Adrenal gland (tissue), 12 donors: ENCODE results near the gene GRIK1. TPM values are rescaled to one million over a fixed set of nuclear protein-coding genes. Genes with fewer than 3 reads are reported as not detected.

ENCODE experiments used
- DNase-seq, 7 donors: peaks; one replicate each; pipeline ENCODE4 v3.0.0-alpha.2; 2019 to 2020
- H3K27ac ChIP-seq, 5 donors: fragments of 200-600 bp; sonication (generic) in 4 of 5; 1 replicate in 3 of 5; 2 replicates in 2 of 5; pipeline versions ENCODE4 v1.5.1 to v1.8.0; 2016 to 2020; ENCODE audit warnings: mild to moderate bottlenecking in 1 of 5
- H3K27me3 ChIP-seq: fragments of 200-600 bp; 2 replicates; pipeline ENCODE4 v1.8.0; 2021
- H3K36me3 ChIP-seq, 2 donors: fragments of 200-600 bp; replicated peaks in 1 of 2; 1 replicate in 1 of 2; 2 replicates in 1 of 2; pipeline versions ENCODE4 v1.5.1 to v1.8.0; 2018 to 2022
- H3K4me1 ChIP-seq, 2 donors: fragments of 200-600 bp; replicated peaks in 1 of 2; 1 replicate in 1 of 2; 2 replicates in 1 of 2; pipeline versions ENCODE4 v1.5.1 to v1.8.0; 2018 to 2021
- H3K4me3 ChIP-seq, 4 donors: fragments of 200-600 bp; sonication (generic) in 3 of 4; one replicate each; pipeline ENCODE4 v1.5.1; 2016 to 2018
- H3K9me3 ChIP-seq, 3 donors: fragments of 200-600 bp; sonication (generic) in 1 of 3; replicated peaks in 1 of 3; 1 replicate in 2 of 3; 2 replicates in 1 of 3; pipeline versions ENCODE4 v1.5.1 to v1.8.0; 2016 to 2021
- CTCF ChIP-seq, 6 experiments: fragments of 450-650 bp in 4 of 6; fragments of 200-600 bp in 2 of 6; sonication (generic) in 1 of 6; IDR thresholded peaks; 1 replicate in 5 of 6; 2 replicates in 1 of 6; pipeline versions ENCODE4 v1.5.1 to v1.8.0; 2016 to 2021; ENCODE audit warnings: antibody characterized with exemption in 6 of 6, mild to moderate bottlenecking in 2 of 6, moderate library complexity in 1 of 6
- POLR2A ChIP-seq, 2 donors: fragments of 450-650 bp; IDR thresholded peaks; one replicate each; pipeline ENCODE4 v1.6.1; 2017; ENCODE audit warnings: antibody characterized with exemption in 2 of 2, mild to moderate bottlenecking in 2 of 2, moderate library complexity in 1 of 2
- WGBS, 4 donors: extraction: QIAGEN DNeasy Blood & Tissue Kit in 2 of 4; methylation state at CpG; one replicate each; pipeline versions ENCODE4 v1.1.5 to v1.1.7; 2013 to 2017; 5-methylcytosine and 5-hydroxymethylcytosine counted together
- intact Hi-C, 2 donors: fragments of 100-400 bp; cut with DNase I; formaldehyde crosslinking; loops; one replicate each; pipeline versions ENCODE4 v1.14.1 to v1.15.0; 2022 to 2023
- polyA plus RNA-seq, 3 donors: library from polyadenylated mRNA; stranded (reverse); fragments of 200-250 nt in 2 of 3; fragments of 350-450 nt in 1 of 3; fragmentation: Illumina TruSeq in 1 of 3; extraction: RNeasy Lipid Tissue Mini Kit (QIAGEN cat#74804) in 1 of 3; gene quantifications; one replicate each; pipeline ENCODE4 v1.2.3, GENCODE V29; 2013 to 2014
- total RNA-seq, 9 donors: library from RNA; depleted of rRNA in 4 of 9; stranded (reverse); fragments of >200 nt in 4 of 9; fragments of 120-200 nt in 1 of 9; fragmentation: NEBNext Ultra II Directional in 1 of 9; extraction: Animal tissue kit (Norgen Biotek cat#: 25700) in 1 of 9; gene quantifications; one replicate each; pipeline versions ENCODE4 v1.1.0 to v1.2.4, GENCODE V29; 2013 to 2023
- donor health status: healthy with polysubstance abuse.
- donor health status: Bipolar disorder and iron deficiency.
- donor health status: DM: yes; HTN: yes; CAD: no.
- donor health status: DM: no; HTN: no; CAD: no.
- donor health status: DM: no; HTN: no; CAD: no.
- donor health status: DM: yes; HTN: yes; CAD: no.

Gene GRIK1
- total and polyA plus RNA-seq, 12 donors, result 0.23 to 47.4 (median 8.1) TPM; not detected in 3

GRCh38 chr21:29641001-29641634 lies 298.7 kb downstream of the GRIK1 start:
- no peak overlapping the region for H3K4me3 ChIP-seq
- no peak for DNase-seq
- no peaks in the 10 kb centered on the region for H3K9me3 ChIP-seq
- no peaks in the 10 kb centered on the region for H3K36me3 ChIP-seq
- H3K27me3 ChIP-seq, result no peaks in the 10 kb centered on the region
- H3K27ac ChIP-seq, result no peak overlapping the region
- intact Hi-C loops, result no loop called here
- 93 to 97% (median 96%) methylated on average over 5 of the region's 5 CpGs for WGBS, 4 donors
- H3K4me1 ChIP-seq, result no peaks in the 10 kb centered on the region
- no peak for TF ChIP-seq CTCF (IDR thresholded peaks at IDR 0.05)
- no peak for TF ChIP-seq POLR2A (IDR thresholded peaks at IDR 0.05)

- no peak overlapping the region for H3K27ac ChIP-seq
- no peak overlapping the region for H3K4me3 ChIP-seq
- TF ChIP-seq CTCF (IDR thresholded peaks at IDR 0.05) (no peak), POLR2A (IDR thresholded peaks at IDR 0.05) (no peak)
- intact Hi-C loops, result no loop called here
- DNase-seq, result no peak
- 39 to 50% (median 42%) methylated on average over 2 of the region's 2 CpGs for WGBS, 4 donors
- no peaks in the 10 kb centered on the region for H3K4me1 ChIP-seq
- H3K9me3 ChIP-seq, result no peaks in the 10 kb centered on the region
- no peaks in the 10 kb centered on the region for H3K27me3 ChIP-seq
- H3K36me3 ChIP-seq, result no peaks in the 10 kb centered on the region
Observed at GRCh38 chr21:29640080-29640508, 299.7 kb downstream of the GRIK1 start.

GRCh38 chr21:29639366-29640079 lies 300.3 kb downstream of the GRIK1 start:
- intact Hi-C loops, result no loop called here
- Histone ChIP-seq H3K9me3 (no peaks in the 10 kb centered on the region), H3K27me3 (no peaks in the 10 kb centered on the region), H3K36me3 (no peaks in the 10 kb centered on the region), H3K4me1 (no peaks in the 10 kb centered on the region), H3K27ac (no peak overlapping the region), H3K4me3 (no peak overlapping the region)
- 75 to 84% (median 82%) methylated on average over 5 of the region's 5 CpGs for WGBS, 4 donors
- no peak for DNase-seq
- TF ChIP-seq POLR2A (IDR thresholded peaks at IDR 0.05) (no peak), CTCF (IDR thresholded peaks at IDR 0.05) (no peak)

GRCh38 chr21:29638761-29639327 lies 301.0 kb downstream of the GRIK1 start:
- Histone ChIP-seq H3K4me3 (no peak overlapping the region), H3K9me3 (no peaks in the 10 kb centered on the region), H3K27me3 (no peaks in the 10 kb centered on the region), H3K36me3 (no peaks in the 10 kb centered on the region), H3K27ac (no peak overlapping the region), H3K4me1 (no peaks in the 10 kb centered on the region)
- 49 to 100% (median 72%) methylated on average over 2 of the region's 2 CpGs for WGBS, 4 donors
- intact Hi-C loops, result no loop called here
- no peak for DNase-seq
- no peak for TF ChIP-seq POLR2A (IDR thresholded peaks at IDR 0.05)
- no peak for TF ChIP-seq CTCF (IDR thresholded peaks at IDR 0.05)
